ENCODE results near the gene PRIMA1. TPM values are rescaled to one million over a fixed set of nuclear protein-coding genes. Genes with fewer than 3 reads are reported as not detected.

PRIMA1 gene
- total RNA-seq, 3 donors from 2014 or later, result 1.6 to 46.4 (median 3.0) TPM

- ATAC-seq (no peak), DNase-seq (no peak)
- Histone ChIP-seq H3K4me3 (no peak overlapping the region), H3K4me1 (ENCODE audit: low read depth) (no peaks in the 10 kb centered on the region), H3K36me3 (ENCODE audit: low read depth) (no peaks in the 10 kb centered on the region), H3K9me3 (no peaks in the 10 kb centered on the region)
- intact Hi-C loops (cut with DNase I, micrococcal nuclease), result no loop called here
- TF ChIP-seq CTCF (IDR thresholded peaks at IDR 0.05), result no peak
Measured at GRCh38 chr14:93778856-93779629, 9.2 kb downstream of the PRIMA1 start.

GRCh38 chr14:93778453-93778852, 9.8 kb downstream of the PRIMA1 start:
- H3K4me1 ChIP-seq (ENCODE audit: low read depth), result no peaks in the 10 kb centered on the region
- intact Hi-C loops (cut with DNase I, micrococcal nuclease), result no loop called here
- DNase-seq (no peak), ATAC-seq (no peak)
- H3K36me3 ChIP-seq (ENCODE audit: low read depth), result no peaks in the 10 kb centered on the region
- no peaks in the 10 kb centered on the region for H3K9me3 ChIP-seq
- no peak for TF ChIP-seq CTCF (IDR thresholded peaks at IDR 0.05)
- H3K4me3 ChIP-seq, result no peak overlapping the region

GRCh38 chr14:93775744-93776143, 12.5 kb downstream of the PRIMA1 start:
- DNase-seq, result no peak
- Histone ChIP-seq H3K4me3 (no peak overlapping the region), H3K9me3 (no peaks in the 10 kb centered on the region), H3K4me1 (ENCODE audit: low read depth) (no peaks in the 10 kb centered on the region), H3K36me3 (ENCODE audit: low read depth) (no peaks in the 10 kb centered on the region)
- intact Hi-C loops (cut with DNase I, micrococcal nuclease), result no loop called here
- no peak for ATAC-seq
- no peak for TF ChIP-seq CTCF (IDR thresholded peaks at IDR 0.05)

GRCh38 chr14:93775158-93775557, 13.1 kb downstream of the PRIMA1 start:
- TF ChIP-seq CTCF (IDR thresholded peaks at IDR 0.05), result no peak
- DNase-seq (no peak), ATAC-seq (no peak)
- intact Hi-C loops (cut with DNase I, micrococcal nuclease), result no loop called here
- Histone ChIP-seq H3K4me3 (no peak overlapping the region), H3K4me1 (ENCODE audit: low read depth) (no peaks in the 10 kb centered on the region), H3K9me3 (no peaks in the 10 kb centered on the region), H3K36me3 (ENCODE audit: low read depth) (no peaks in the 10 kb centered on the region)

GRCh38 chr14:93772263-93772662, 16.0 kb downstream of the PRIMA1 start:
- intact Hi-C loops (cut with DNase I, micrococcal nuclease), result no loop called here
- no peak for DNase-seq
- H3K4me3 ChIP-seq, result no peak overlapping the region
- TF ChIP-seq CTCF (IDR thresholded peaks at IDR 0.05), result no peak
- H3K4me1 ChIP-seq (ENCODE audit: low read depth), result no peaks in the 10 kb centered on the region
- no peaks in the 10 kb centered on the region for H3K36me3 ChIP-seq (ENCODE audit: low read depth)
- no peaks in the 10 kb centered on the region for H3K9me3 ChIP-seq
- ATAC-seq, result no peak

Data from mucosa of descending colon (tissue), 3 donors.